ENCODE measurements around the gene PKIG.

DNA sequence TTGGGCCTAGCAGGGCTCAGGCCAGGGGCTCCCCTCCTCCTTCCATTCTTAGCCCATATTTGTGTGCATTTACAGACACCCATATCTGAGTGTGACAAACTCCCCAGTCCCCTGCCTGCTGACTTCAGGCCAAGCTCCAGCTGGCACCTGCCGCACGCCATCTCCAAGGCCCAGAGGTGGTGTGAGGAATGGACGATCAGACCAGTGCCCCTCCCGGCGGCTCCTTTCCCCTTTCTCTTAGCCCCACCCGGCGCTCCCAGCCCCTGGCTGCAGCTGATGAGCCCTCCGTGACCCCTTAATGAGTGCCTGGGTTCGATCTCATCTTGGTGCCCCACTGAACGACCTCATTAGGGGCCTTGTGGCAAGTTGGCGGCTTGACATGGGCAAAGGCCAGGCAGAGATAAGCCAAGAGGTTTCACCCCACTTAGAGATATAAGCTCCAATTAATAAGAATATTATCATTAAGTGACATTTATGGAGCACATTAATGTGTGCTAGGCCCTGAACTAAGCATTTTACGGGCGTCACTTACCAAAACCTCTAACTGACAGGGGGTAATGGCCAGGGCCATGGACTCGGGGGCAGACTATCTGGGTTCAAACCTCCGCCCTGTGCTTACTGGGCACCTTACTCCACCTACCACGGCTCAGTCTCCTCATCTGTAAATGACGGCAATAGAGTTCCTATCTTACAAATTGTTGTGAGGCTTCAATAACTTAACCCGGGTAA lies 51.7 kb downstream of the PKIG start:
- TF ChIP-seq CTCF (optimal IDR thresholded peaks at IDR 0.05 in 1 of 3, IDR thresholded peaks at IDR 0.05 in 1 of 3, conservative IDR thresholded peaks at IDR 0.05 in 1 of 3; ENCODE audit: extremely low read depth in 1 of 3, insufficient read depth in 2 of 3, low read length in 3 of 3) (no peak), EZH2 (IDR thresholded peaks at IDR 0.05; ENCODE audit: low read length) (no peak)
